Rectal smooth muscle tissue (tissue), 1 donor: ENCODE measurements around the gene KCNAB1.

Experiments
- H3K27ac ChIP-seq: one replicate; pipeline ENCODE4 v1.7.0; 2013; ENCODE audit warnings: low read depth, low read length, inconsistent platforms
- H3K27me3 ChIP-seq: one replicate; pipeline ENCODE4 v1.7.0; 2013; ENCODE audit warnings: low read length; ENCODE audit not compliant: control insufficient read depth, insufficient read depth
- H3K36me3 ChIP-seq: one replicate; pipeline ENCODE4 v1.7.0; 2013; ENCODE audit warnings: low read length; ENCODE audit not compliant: control insufficient read depth, insufficient read depth
- H3K4me1 ChIP-seq: one replicate; pipeline ENCODE4 v1.7.0; 2013; ENCODE audit warnings: low read length; ENCODE audit not compliant: control insufficient read depth, insufficient read depth
- H3K4me3 ChIP-seq: one replicate; pipeline ENCODE4 v1.7.0; 2013; ENCODE audit warnings: low read length
- H3K9ac ChIP-seq: one replicate; pipeline ENCODE4 v1.7.0; 2013; ENCODE audit warnings: low read length

KCNAB1 gene

GRCh38 chr3:156332304-156332703 lies 211.9 kb downstream of the KCNAB1 start:
- H3K4me3 ChIP-seq, result no peak overlapping the region
- no peaks in the 10 kb centered on the region for H3K36me3 ChIP-seq
- no peak overlapping the region for H3K27ac ChIP-seq
- H3K4me1 ChIP-seq, result no peaks in the 10 kb centered on the region
- no peaks in the 10 kb centered on the region for H3K27me3 ChIP-seq
- H3K9ac ChIP-seq, result no peak overlapping the region

- no peaks in the 10 kb centered on the region for H3K4me1 ChIP-seq
- no peaks in the 10 kb centered on the region for H3K36me3 ChIP-seq
- no peak overlapping the region for H3K9ac ChIP-seq
- H3K27ac ChIP-seq, result no peak overlapping the region
- no peaks in the 10 kb centered on the region for H3K27me3 ChIP-seq
- H3K4me3 ChIP-seq, result no peak overlapping the region
Measured at GRCh38 chr3:156334841-156335545, 214.6 kb downstream of the KCNAB1 start.

- no peaks in the 10 kb centered on the region for H3K36me3 ChIP-seq
- no peaks in the 10 kb centered on the region for H3K27me3 ChIP-seq
- no peak overlapping the region for H3K9ac ChIP-seq
- H3K4me1 ChIP-seq, result no peaks in the 10 kb centered on the region
- H3K27ac ChIP-seq, result no peak overlapping the region
- no peak overlapping the region for H3K4me3 ChIP-seq
Measured at GRCh38 chr3:156339491-156339890, 219.1 kb downstream of the KCNAB1 start.

- H3K36me3 ChIP-seq, result no peaks in the 10 kb centered on the region
- H3K4me3 ChIP-seq, result no peak overlapping the region
- no peaks in the 10 kb centered on the region for H3K27me3 ChIP-seq
- H3K4me1 ChIP-seq, result no peaks in the 10 kb centered on the region
- H3K27ac ChIP-seq, result no peak overlapping the region
- H3K9ac ChIP-seq, result no peak overlapping the region
Measured at GRCh38 chr3:156341332-156341731, 221.0 kb downstream of the KCNAB1 start.

GRCh38 chr3:156341831-156342416 lies 221.5 kb downstream of the KCNAB1 start:
- H3K36me3 ChIP-seq, result no peaks in the 10 kb centered on the region
- H3K27ac ChIP-seq, result no peak overlapping the region
- no peaks in the 10 kb centered on the region for H3K27me3 ChIP-seq
- no peak overlapping the region for H3K9ac ChIP-seq
- no peaks in the 10 kb centered on the region for H3K4me1 ChIP-seq
- no peak overlapping the region for H3K4me3 ChIP-seq

GRCh38 chr3:156344215-156344614 lies 223.8 kb downstream of the KCNAB1 start:
- no peaks in the 10 kb centered on the region for H3K4me1 ChIP-seq
- no peak overlapping the region for H3K9ac ChIP-seq
- no peak overlapping the region for H3K27ac ChIP-seq
- no peak overlapping the region for H3K4me3 ChIP-seq
- no peaks in the 10 kb centered on the region for H3K27me3 ChIP-seq
- no peaks in the 10 kb centered on the region for H3K36me3 ChIP-seq

GRCh38 chr3:156349111-156349510 lies 228.7 kb downstream of the KCNAB1 start:
- Histone ChIP-seq H3K36me3 (no peaks in the 10 kb centered on the region), H3K4me1 (no peaks in the 10 kb centered on the region), H3K4me3 (no peak overlapping the region), H3K27ac (no peak overlapping the region), H3K27me3 (no peaks in the 10 kb centered on the region), H3K9ac (no peak overlapping the region)

GRCh38 chr3:156349978-156350377 lies 229.6 kb downstream of the KCNAB1 start:
- H3K4me1 ChIP-seq, result no peaks in the 10 kb centered on the region
- H3K36me3 ChIP-seq, result no peaks in the 10 kb centered on the region
- no peak overlapping the region for H3K9ac ChIP-seq
- no peak overlapping the region for H3K27ac ChIP-seq
- H3K27me3 ChIP-seq, result no peaks in the 10 kb centered on the region
- H3K4me3 ChIP-seq, result no peak overlapping the region

- no peak overlapping the region for H3K27ac ChIP-seq
- no peaks in the 10 kb centered on the region for H3K4me1 ChIP-seq
- H3K36me3 ChIP-seq, result no peaks in the 10 kb centered on the region
- no peaks in the 10 kb centered on the region for H3K27me3 ChIP-seq
- no peak overlapping the region for H3K4me3 ChIP-seq
- H3K9ac ChIP-seq, result no peak overlapping the region
Measured at GRCh38 chr3:156350781-156351180, 230.4 kb downstream of the KCNAB1 start.

- H3K27ac ChIP-seq, result no peak overlapping the region
- no peak overlapping the region for H3K4me3 ChIP-seq
- no peaks in the 10 kb centered on the region for H3K4me1 ChIP-seq
- H3K36me3 ChIP-seq, result no peaks in the 10 kb centered on the region
- no peaks in the 10 kb centered on the region for H3K27me3 ChIP-seq
- no peak overlapping the region for H3K9ac ChIP-seq
Measured at GRCh38 chr3:156351783-156352182, 231.4 kb downstream of the KCNAB1 start.

GRCh38 chr3:156352728-156353127 lies 232.3 kb downstream of the KCNAB1 start:
- no peak overlapping the region for H3K27ac ChIP-seq
- H3K4me3 ChIP-seq, result no peak overlapping the region
- no peaks in the 10 kb centered on the region for H3K4me1 ChIP-seq
- H3K36me3 ChIP-seq, result no peaks in the 10 kb centered on the region
- H3K9ac ChIP-seq, result no peak overlapping the region
- H3K27me3 ChIP-seq, result no peaks in the 10 kb centered on the region

GRCh38 chr3:156353563-156353962 lies 233.2 kb downstream of the KCNAB1 start:
- H3K4me1 ChIP-seq, result no peaks in the 10 kb centered on the region
- no peak overlapping the region for H3K9ac ChIP-seq
- H3K27ac ChIP-seq, result no peak overlapping the region
- H3K4me3 ChIP-seq, result no peak overlapping the region
- no peaks in the 10 kb centered on the region for H3K27me3 ChIP-seq
- H3K36me3 ChIP-seq, result no peaks in the 10 kb centered on the region
